CD4-positive, alpha-beta T cell (primary cell): ENCODE data around the gene ARMC9. TPM values are rescaled to one million over a fixed set of nuclear protein-coding genes. Genes with fewer than 3 reads are reported as not detected.
A peak's percentile ranks its signal among the peaks of the same experiment; 100 is the strongest.
"Not testable (repeated sequence)": the region's sequence is repeated elsewhere in the genome, so short reads cannot be mapped to it uniquely, and the experiment has no call there.

Source experiments
- ATAC-seq: fragments of 200-7000 bp; cut with Tn5 transposase; one replicate; pipeline ENCODE4 v1.10.0; 2022; ENCODE audit warnings: mild to moderate bottlenecking; ENCODE audit not compliant: poor library complexity
- CTCF ChIA-PET: fragments of 350-600 bp; sonication (Branson Sonifier 250); formaldehyde crosslinking; loops from one replicate; lab custom pipeline; 2021; ENCODE audit warnings: antibody characterized with exemption, inconsistent platforms; lab: Charles Lee
- POLR2A ChIA-PET: fragments of 350-600 bp; sonication (Branson Sonifier 250); formaldehyde crosslinking; loops from one replicate; lab custom pipeline; 2021; ENCODE audit warnings: antibody characterized with exemption, inconsistent platforms; lab: Charles Lee
- DNase-seq, 14 experiments: peaks; one replicate each; pipeline ENCODE4 v3.0.0-alpha.2; 2013 to 2020; ENCODE audit warnings: mixed read lengths in 2 of 14
- H3K27ac ChIP-seq, 2 donors: one replicate each; pipeline versions ENCODE4 v1.5.1 to v1.7.0; 2013; ENCODE audit warnings: low read length in 2 of 2, low read depth in 1 of 2, mild to moderate bottlenecking in 1 of 2
- H3K27me3 ChIP-seq, 2 experiments: 1 replicate in 1 of 2; 2 replicates in 1 of 2; pipeline versions ENCODE4 v1.6.1 to v1.7.0; 2013; ENCODE audit warnings: low read length in 2 of 2, control low read depth in 1 of 2, mild to moderate bottlenecking in 1 of 2, moderate library complexity in 1 of 2; ENCODE audit not compliant: insufficient read depth in 2 of 2, control insufficient read depth in 1 of 2
- H3K36me3 ChIP-seq: one replicate; pipeline ENCODE4 v1.6.1; 2013; ENCODE audit warnings: low read length, control low read depth; ENCODE audit not compliant: insufficient read depth
- H3K4me1 ChIP-seq: one replicate; pipeline ENCODE4 v1.6.1; 2013; ENCODE audit warnings: low read length, control low read depth; ENCODE audit not compliant: insufficient read depth
- H3K4me3 ChIP-seq: one replicate; pipeline ENCODE4 v1.5.1; 2013; ENCODE audit warnings: mild to moderate bottlenecking, low read length, moderate library complexity
- H3K9me3 ChIP-seq, 2 experiments: 1 replicate in 1 of 2; 2 replicates in 1 of 2; pipeline versions ENCODE4 v1.6.1 to v1.7.0; 2013; ENCODE audit warnings: low read length in 2 of 2, mild to moderate bottlenecking in 2 of 2, control low read depth in 1 of 2, moderate library complexity in 1 of 2; ENCODE audit not compliant: control insufficient read depth in 1 of 2, insufficient read depth in 1 of 2
- H3K27ac Mint-ChIP-seq: one replicate; pipeline ENCODE4 v1.8.0; 2020; ENCODE audit warnings: mixed read lengths
- H3K27me3 Mint-ChIP-seq: one replicate; pipeline ENCODE4 v1.8.0; 2021; ENCODE audit warnings: mixed read lengths
- H3K36me3 Mint-ChIP-seq: one replicate; pipeline ENCODE4 v1.8.0; 2021; ENCODE audit warnings: low read depth, mixed read lengths
- H3K4me1 Mint-ChIP-seq: one replicate; pipeline ENCODE4 v1.8.0; 2021; ENCODE audit warnings: low read depth, mixed read lengths
- H3K4me3 Mint-ChIP-seq: one replicate; pipeline ENCODE4 v1.8.0; 2020; ENCODE audit warnings: mild to moderate bottlenecking, mixed read lengths
- H3K9me3 Mint-ChIP-seq: one replicate; pipeline ENCODE4 v1.8.0; 2020; ENCODE audit warnings: mixed read lengths
- CTCF ChIP-seq: fragments of 200-600 bp; IDR thresholded peaks from one replicate; pipeline ENCODE4 v1.8.0; 2022; ENCODE audit warnings: antibody characterized with exemption, mild to moderate bottlenecking
- intact Hi-C, 2 experiments: fragments of 100-400 bp; cut with DNase I in 1 of 2; cut with micrococcal nuclease in 1 of 2; formaldehyde crosslinking; loops; one replicate each; pipeline versions ENCODE4 v1.15.1 to v1.9.0; 2023 to 2025; cut with DNase I, micrococcal nuclease
- total RNA-seq, 174 experiments: library from RNA in 2 of 174; stranded (reverse) in 2 of 174; gene quantifications; one replicate each; pipeline ENCODE4 v1.2.3 and lab custom pipeline; 2021 to 2026

ARMC9 gene
- total RNA-seq, 2 experiments from 2014 or later, result 0.16 to 0.42 TPM

- peak; percentile 57 for TF ChIP-seq CTCF
- H3K36me3 ChIP-seq, ATAC-seq, H3K27me3 ChIP-seq, H3K27ac Mint-ChIP-seq, H3K27me3 Mint-ChIP-seq, H3K4me3 ChIP-seq, H3K4me1 ChIP-seq, H3K27ac ChIP-seq, H3K9me3 Mint-ChIP-seq, POLR2A ChIA-PET, H3K4me3 Mint-ChIP-seq, H3K36me3 Mint-ChIP-seq: not testable (repeated sequence)
- H3K4me1 Mint-ChIP-seq, result peaks cover 21% of the 10 kb centered on the region
- CTCF ChIA-PET, result interaction anchor here (1.2 to 1.3 kb wide), 3 partner anchors 20 to 301 kb away, joined by 4 to 5 read pairs (median 4); no protein-coding TSS in a partner anchor
- intact Hi-C loops, result loop anchor here in 1 of 2 experiments (2.0 kb wide), 1 partner anchor 301 kb away; no protein-coding TSS in a partner anchor
- H3K9me3 ChIP-seq, result peaks cover 10 to 13% of the 10 kb centered on the region in 2 experiments
- peak in 3 of 14 experiments; percentile 22 to 58 (median 48) for DNase-seq
Observed at GRCh38 chr2:231405601-231406367, 207.4 kb downstream of the ARMC9 start.

- ATAC-seq, H3K27ac ChIP-seq, DNase-seq, H3K36me3 Mint-ChIP-seq, H3K9me3 Mint-ChIP-seq, CTCF ChIA-PET, H3K4me3 ChIP-seq, H3K36me3 ChIP-seq, intact Hi-C loops, H3K4me3 Mint-ChIP-seq, H3K27ac Mint-ChIP-seq: not testable (repeated sequence)
- peaks cover 11% of the 10 kb centered on the region for H3K4me1 ChIP-seq
- POLR2A ChIA-PET, result interaction anchor here (1.5 kb wide), 1 partner anchor 303 kb away, joined by 3 read pairs; no protein-coding TSS in a partner anchor
- peaks cover 14% of the 10 kb centered on the region for H3K27me3 Mint-ChIP-seq
- peaks cover 21% of the 10 kb centered on the region for H3K4me1 Mint-ChIP-seq
- peaks cover 10 to 13% of the 10 kb centered on the region in 2 experiments for H3K9me3 ChIP-seq
- H3K27me3 ChIP-seq, result peaks cover 16 to 22% of the 10 kb centered on the region in 2 experiments
Observed at GRCh38 chr2:231407686-231408085, 209.3 kb downstream of the ARMC9 start.

GRCh38 chr2:231408304-231408703 is 209.9 kb downstream of the ARMC9 start:
- CTCF ChIA-PET, H3K27ac ChIP-seq, H3K36me3 ChIP-seq, DNase-seq, H3K4me3 ChIP-seq, POLR2A ChIA-PET, ATAC-seq, intact Hi-C loops, H3K36me3 Mint-ChIP-seq, H3K9me3 Mint-ChIP-seq, H3K4me3 Mint-ChIP-seq, H3K27ac Mint-ChIP-seq: not testable (repeated sequence)
- Histone ChIP-seq H3K4me1 (peaks cover 13% of the 10 kb centered on the region), H3K27me3 (peaks cover 22 to 23% of the 10 kb centered on the region in 2 experiments), H3K9me3 (peaks cover 10 to 13% of the 10 kb centered on the region in 2 experiments)
- H3K4me1 Mint-ChIP-seq, result peaks cover 21% of the 10 kb centered on the region
- H3K27me3 Mint-ChIP-seq, result peaks cover 20% of the 10 kb centered on the region

GRCh38 chr2:231409776-231410175 is 211.3 kb downstream of the ARMC9 start:
- Mint-ChIP-seq H3K4me1 (peaks cover 21% of the 10 kb centered on the region), H3K9me3 (no peaks in the 10 kb centered on the region), H3K27me3 (peaks cover 27% of the 10 kb centered on the region), H3K27ac (no peak overlapping the region), H3K4me3 (no peak overlapping the region), H3K36me3 (no peaks in the 10 kb centered on the region)
- DNase-seq (no peak), ATAC-seq (no peak)
- ChIA-PET CTCF (no interaction called here), POLR2A (no interaction called here)
- Histone ChIP-seq H3K4me1 (peaks cover 13% of the 10 kb centered on the region), H3K9me3 (peaks cover 10 to 13% of the 10 kb centered on the region in 2 experiments), H3K27ac (no peak overlapping the region), H3K36me3 (no peaks in the 10 kb centered on the region), H3K4me3 (no peak overlapping the region), H3K27me3 (peaks cover 33 to 36% of the 10 kb centered on the region in 2 experiments)
- TF ChIP-seq CTCF, result no peak
- intact Hi-C loops, result loop anchor here (5.0 to 10.0 kb wide), 2 partner anchors 307 to 1065 kb away; no protein-coding TSS in a partner anchor
